GM19099 (cell line): ENCODE results near the gene TCF25.

Experiments
- POLR2A ChIP-seq: IDR thresholded peaks from 3 replicates; pipeline ENCODE4 v1.6.1; 2011; ENCODE audit warnings: low read depth; ENCODE audit not compliant: insufficient read length; ENCODE audit errors: extremely low read depth

TCF25 gene

DNA sequence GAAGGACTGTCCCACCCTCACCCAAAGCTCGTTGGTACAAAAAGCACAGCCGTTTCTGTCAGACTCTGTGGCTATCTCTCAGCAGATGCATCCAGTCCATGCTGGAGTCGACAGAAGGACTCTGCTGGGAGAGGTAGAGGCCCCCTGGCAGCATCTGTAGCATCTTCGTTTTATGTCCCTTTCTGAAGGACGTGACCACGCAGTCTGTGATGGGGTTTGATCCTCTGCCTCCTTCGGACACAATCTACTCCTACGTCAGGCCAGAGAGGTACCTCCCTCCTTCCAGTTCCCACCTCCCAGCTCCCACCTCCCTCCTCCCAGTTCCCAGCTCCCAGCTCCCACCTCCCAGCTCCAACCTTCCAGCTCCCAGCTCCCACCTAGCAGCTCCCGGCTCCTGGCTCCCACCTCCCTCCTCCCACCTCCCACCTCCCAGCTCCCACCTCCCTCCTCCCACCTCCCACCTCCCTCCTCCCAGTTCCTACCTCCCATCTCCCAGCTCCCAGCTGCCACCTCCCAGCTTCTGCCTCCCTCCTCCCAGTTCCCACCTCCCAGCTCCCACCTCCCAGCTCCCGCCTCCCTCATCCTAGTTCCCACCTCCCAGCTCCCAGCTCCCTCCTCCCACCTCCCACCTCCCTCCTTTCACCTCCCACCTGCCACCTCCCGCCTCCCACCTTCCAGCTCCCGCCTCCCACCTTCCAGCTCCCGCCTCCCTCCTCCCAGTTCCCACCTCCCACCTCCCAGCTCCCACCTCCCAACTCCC, 33.8 kb downstream of the TCF25 start:
- TF ChIP-seq POLR2A = no peak

DNA sequence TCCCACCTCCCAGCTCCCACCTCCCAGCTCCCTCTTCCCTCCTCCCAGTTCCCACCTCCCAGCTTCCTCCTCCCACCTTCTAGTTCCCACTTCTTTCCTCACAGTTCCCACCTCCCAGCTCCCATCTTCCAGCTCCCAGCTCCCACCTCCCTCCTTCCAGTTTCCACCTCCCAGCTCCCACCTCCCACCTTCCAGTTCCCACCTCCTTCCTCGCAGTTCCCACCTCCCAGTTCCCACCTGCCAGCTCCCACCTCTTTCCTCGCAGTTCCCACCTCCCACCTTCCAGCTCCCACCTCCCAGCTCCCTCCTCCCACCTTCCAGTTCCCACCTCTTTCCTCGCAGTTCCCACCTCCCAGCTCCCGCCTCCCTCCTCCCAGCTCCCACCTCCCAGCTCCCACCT, 34.8 kb downstream of the TCF25 start:
- TF ChIP-seq POLR2A = no peak

DNA sequence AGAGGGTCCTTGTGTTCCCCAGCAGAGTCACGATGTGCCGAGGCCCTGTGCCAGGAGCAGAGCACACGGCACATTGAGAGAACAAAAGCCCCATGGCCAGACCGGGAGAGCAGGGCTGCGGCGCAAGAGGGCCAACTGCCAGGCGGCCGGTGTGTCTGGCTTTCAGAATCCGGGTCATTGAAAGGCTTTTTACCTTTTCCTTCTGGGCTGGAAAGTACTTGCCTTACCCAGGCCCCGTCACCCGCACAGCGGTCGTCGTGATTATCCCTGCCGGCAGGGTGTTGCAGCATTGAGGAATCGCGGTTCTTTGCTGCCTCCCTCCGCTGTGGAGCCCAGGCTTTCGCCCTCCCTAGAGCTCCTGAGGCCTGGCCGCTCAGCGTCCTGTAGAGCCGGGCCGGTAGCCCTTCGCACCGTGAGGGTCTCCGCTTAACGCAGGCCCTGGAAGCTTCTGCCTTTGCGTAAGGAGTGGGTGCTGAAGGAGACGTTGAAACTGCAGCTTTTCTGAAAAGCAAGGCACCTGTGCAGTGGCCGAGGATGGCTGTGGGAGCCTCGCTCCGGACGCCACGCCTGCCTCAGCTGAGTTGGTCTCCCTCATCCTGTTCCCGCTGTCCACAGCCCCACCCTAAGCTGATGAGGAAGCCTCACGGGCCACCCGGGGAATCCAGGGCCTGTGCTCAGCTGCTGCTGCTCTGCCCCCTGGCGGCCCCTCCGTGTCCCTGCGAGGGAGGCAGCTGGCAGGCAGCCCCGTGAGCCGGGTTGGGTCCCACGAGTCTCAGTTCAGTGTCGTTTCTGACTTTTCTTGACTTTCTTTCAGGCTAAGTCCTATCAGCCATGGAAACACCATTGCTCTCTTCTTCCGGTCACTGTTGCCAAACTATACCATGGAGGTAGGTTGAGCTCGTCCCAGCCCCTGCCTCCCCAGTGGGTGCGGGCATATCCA, 36.7 kb downstream of the TCF25 start:
- no peak for TF ChIP-seq POLR2A

DNA sequence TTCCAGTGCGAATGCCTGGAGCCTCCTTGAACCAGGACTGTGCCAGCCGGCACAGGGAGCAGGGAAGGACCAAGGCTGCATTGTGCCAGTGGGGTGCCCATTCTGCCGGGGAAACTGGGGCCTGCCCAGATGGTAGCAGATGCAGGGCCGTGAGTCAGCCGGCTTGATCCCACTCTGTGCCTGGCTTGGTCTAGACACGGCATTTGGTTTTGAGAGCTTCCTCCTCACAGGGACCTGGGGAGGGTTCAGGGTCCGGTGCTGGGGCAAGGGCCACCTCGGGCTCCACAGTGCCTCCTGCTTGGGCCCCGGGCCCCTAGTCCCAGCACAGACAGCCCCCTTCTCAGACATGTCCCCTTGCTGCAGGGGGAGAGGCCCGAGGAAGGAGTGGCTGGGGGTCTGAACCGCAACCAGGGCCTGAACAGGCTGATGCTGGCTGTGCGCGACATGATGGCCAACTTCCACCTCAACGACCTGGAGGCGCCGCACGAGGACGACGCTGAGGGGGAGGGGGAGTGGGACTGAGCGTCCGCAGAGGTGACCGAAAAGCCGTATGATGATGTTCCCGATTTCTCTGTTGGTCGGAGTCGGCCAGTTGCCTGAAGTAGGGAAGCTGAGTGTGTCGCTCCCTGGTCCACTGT, 37.4 kb downstream of the TCF25 start:
- no peak for TF ChIP-seq POLR2A

DNA sequence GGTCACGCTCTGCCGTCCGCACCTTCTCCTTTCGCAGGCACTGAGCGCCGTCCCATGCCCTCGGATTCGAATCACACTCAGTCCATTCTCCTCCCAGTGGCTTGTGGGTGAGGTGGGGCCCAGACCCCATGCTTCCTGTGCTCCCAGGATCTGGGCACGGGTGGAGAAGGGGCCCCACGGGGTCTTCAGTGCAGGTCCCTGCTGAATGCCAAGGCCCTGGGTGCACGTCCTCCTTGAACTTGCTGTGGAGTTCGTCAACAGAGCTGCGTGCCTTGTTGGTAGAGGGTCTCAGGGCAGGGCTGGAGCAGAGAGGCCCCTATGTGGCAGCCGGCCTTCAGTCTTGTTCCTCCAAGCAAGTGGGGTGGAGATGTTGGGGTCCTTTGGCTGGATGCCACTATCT, 38.0 kb downstream of the TCF25 start:
- no peak for TF ChIP-seq POLR2A

DNA sequence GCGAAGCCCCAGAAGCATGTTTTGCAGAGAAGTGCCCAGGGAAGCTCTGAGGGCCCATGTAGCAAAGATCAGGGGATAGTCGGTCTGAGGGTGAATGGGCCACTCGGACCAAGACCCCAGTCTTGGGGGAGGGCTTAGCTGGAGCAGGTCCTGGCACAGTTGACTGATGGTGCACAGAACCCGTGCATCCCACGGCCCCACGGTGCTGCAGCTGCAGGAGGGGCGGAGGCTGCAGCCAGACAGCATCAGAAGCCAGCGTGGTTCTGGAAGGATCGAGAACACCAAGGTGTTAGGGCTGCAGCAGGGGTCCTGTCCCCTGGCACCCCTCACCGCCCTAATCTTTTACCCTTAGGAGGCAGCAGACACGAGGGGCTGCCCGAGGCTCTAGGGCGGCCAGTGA, 38.8 kb downstream of the TCF25 start:
- no peak for TF ChIP-seq POLR2A

DNA sequence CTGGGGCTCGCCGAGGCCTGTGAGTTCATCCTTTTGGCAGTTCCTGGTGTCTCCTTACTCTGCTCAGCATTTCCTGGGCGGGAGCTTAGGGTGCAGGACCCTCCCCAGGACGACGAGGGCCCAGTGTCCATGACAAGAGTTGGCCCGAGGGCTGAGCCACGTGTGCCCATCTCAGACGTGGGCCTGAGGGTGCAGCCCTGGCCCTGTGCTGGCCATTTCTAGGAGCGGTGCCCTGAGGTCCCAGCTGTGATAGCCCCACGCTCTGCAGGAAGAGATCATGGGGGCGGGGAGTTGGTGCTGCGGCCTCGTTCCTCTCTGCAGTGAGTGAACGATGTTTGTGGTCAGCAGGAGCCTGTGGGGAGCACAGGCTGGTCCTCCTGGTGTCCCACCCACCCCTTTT, 39.2 kb downstream of the TCF25 start:
- TF ChIP-seq POLR2A = no peak

DNA sequence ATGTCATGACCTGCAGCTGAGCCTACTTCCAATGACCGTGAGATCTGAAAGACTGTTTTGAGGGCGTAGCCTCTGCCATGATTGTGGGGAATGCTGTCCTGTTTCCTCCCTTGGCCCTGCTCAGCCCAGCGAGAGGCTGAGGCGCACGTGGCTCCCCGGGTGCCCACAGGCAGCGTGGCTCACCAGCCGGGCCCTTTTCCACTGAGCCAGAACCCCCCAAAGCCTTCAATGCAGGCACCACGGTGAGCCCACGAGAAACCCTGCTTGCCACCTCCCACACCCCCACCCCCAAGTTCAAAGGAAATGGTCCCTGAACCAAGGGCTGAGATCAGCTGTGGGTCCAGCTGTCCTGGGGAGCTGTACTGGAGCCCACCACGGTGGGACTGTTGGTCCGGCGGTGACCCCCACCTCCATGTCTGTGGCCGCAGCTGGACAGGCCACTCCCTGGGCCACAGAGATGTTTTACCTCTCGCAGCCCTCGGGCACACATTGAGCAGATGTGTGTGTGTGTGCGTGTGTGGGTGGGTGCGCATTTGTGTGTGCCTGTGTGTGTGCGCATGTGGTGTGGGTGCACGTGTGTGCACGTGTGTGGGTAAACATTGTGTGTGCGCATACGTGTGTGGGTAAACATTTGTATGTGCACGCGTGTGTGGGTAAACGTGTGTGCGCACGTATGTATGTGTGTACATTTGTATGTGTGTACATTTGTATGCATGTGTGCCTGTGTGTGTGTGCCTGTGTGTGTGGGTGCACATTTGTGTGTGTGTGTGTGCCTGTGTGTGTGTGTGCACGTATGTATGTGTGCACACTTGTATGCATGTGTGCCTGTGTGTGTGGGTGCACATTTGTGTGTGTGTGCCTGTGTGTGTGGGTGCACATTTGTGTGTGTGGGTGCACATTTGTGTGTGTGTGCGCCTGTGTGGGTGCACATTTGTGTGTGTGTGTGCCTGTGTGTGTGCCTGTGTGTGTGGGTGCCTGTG, 40.3 kb downstream of the TCF25 start:
- no peak for TF ChIP-seq POLR2A

DNA sequence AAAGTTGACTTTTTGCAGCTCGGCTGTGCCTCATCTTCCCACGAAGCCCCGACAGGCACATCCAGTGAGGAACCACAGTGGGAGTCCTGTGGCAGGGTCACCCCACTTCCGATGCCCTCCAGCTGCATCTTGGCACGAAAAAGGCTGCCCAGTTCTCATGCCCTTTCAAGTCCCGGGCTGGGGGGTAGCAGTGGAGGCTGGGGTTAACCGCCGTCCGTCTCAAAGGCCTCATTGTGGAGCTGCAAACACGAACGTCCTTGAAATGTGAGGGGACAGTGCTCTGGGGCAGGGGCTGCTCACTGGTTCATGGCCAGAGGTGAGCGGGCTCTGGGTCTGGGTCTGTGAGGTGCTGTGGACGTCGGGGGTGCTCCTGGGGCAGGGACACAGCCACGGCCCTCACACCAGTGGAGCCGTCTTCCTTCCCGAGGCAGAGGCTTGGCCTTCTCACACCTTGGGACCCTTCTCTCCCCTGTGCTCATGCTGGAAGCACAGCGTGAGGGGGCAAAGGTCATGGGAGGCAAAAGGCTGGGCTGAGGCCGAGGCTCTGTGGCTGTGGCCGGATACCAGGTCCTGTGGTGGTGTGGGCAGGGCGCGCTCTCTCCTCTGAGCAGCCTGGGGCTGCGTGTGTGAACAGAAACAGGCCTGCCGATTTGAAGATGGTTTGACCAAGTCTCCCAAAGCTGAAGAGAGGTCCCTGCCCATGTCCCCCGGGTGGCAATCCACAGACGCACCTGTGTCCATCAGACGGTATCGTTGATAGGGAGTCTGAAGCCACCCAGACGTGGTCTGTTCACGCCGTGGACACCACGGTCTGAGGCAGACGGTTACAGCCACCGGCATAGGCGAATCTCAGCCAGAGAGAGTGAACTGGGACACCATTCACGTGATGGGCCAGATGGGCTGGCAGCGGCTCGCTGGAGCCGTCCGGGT, 42.2 kb downstream of the TCF25 start:
- no peak for TF ChIP-seq POLR2A

DNA sequence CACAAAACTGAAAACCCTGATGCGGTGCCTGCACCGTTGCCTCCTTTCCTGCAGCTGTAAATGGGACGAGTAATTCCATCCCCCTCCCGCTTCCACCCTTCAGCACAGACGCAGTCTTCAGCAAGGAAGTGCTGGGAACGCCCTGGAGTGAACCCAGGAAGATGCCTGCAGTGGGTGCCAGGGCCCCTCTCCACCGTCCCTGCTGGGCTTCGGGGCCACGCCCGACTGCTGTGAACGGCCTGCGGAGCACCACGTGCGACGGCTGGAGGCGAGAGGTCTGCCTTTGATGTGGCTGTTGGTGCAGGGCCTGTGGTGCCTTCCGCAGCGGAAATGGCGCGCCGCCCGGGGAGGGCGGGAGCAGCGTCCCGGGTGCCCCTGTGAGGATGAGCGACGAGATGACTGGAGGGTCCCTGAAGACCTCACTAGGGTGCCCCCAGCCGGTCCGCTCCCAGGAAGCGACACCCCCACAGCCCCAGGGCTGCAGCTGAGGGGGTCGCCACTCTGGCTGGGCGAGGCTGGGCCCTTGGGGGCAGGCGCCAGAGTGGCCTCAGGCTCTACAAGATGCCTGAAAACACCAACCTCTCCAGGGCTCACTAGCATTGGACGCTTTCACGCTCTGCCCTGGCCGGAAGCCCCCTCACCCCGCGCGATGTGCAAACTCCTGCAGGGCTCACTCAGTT, 44.5 kb downstream of the TCF25 start:
- TF ChIP-seq POLR2A = peak; percentile 49

DNA sequence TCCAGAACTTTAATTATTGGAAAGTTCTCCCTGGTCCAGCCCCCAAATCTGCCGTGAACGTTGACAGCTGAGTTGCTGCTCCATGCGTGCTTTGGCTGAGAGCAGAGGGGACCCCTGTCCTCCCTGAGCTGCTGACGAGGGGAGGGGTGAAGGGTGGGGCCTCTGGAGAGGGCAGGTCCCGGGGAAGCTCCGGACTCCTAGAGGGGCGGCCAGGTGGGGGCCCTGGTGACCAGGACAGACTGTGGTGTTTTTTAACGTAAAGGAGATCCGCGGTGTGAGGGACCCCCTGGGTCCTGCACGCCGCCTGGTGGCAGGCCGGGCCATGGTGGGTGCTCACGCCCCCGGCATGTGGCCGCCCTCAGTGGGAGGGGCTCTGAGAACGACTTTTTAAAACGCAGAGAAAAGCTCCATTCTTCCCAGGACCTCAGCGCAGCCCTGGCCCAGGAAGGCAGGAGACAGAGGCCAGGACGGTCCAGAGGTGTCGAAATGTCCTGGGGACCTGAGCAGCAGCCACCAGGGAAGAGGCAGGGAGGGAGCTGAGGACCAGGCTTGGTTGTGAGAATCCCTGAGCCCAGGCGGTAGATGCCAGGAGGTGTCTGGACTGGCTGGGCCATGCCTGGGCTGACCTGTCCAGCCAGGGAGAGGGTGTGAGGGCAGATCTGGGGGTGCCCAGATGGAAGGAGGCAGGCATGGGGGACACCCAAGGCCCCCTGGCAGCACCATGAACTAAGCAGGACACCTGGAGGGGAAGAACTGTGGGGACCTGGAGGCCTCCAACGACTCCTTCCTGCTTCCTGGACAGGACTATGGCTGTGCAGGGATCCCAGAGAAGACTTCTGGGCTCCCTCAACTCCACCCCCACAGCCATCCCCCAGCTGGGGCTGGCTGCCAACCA, 45.3 kb downstream of the TCF25 start, which contains the start of gene MC1R:
Gene MC1R, plus strand, starts transcription at position 410 of the 895 bp plus-strand sequence. Its CDS starts 397 bp downstream, at position 807.
- no peak for TF ChIP-seq POLR2A
